Measurements from ENCODE around the gene UBE2D2. TPM values are rescaled to one million over a fixed set of nuclear protein-coding genes. Genes with fewer than 3 reads are reported as not detected.
"Not testable (repeated sequence)": the region's sequence is repeated elsewhere in the genome, so short reads cannot be mapped to it uniquely, and the experiment has no call there.

Gene UBE2D2
- total RNA-seq, 2 experiments from 2014 or later: 145 to 239 TPM

DNA sequence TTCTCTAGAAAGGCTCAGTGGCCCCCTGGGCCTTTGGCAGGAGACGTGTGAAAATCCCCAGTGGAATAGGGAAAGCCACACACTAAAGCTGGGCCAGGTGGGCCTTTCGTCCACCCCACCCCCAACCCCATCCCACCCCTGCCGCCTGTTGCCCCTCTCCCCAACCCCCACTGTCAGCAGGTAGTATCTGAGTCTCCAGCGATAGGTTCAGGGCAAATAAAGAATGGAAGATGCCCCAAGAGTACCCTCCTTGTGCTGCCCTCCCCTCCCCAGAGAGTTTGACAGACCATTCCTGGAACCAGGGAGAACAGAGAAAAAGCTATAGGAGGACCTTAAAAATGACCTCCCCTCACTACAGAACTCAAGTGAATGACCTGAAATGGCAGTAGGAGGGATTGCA is 36.7 kb upstream of the UBE2D2 start:
- H3K9me3 ChIP-seq (ENCODE audit: low read length): no peaks in the 10 kb centered on the region
- ChIA-PET POLR2A (interaction anchor here (0.5 to 1.1 kb wide), 5 partner anchors 11 to 40 kb away, joined by 3 to 4 read pairs (median 3); partner anchors contain the start of gene UBE2D2), CTCF (ENCODE audit: unreplicated experiment) (no interaction called here)
- H3K4me3 ChIP-seq (ENCODE audit: low read depth, low read length, poor library complexity, severe bottlenecking): no peak overlapping the region
- no peaks in the 10 kb centered on the region for H4K20me1 ChIP-seq (ENCODE audit: insufficient read depth, low read length)
- no peak overlapping the region for H2AFZ ChIP-seq (ENCODE audit: low read length)
- no peaks in the 10 kb centered on the region for H3K9me2 ChIP-seq (ENCODE audit: insufficient read depth, low read length)
- no TSS peak for BruUV-seq (replicated peaks)
- intact Hi-C loops (cut with micrococcal nuclease; ENCODE audit: unreplicated experiment): no loop called here
- H3K36me3 ChIP-seq (ENCODE audit: insufficient read depth, low read length): no peaks in the 10 kb centered on the region
- no peak for DNase-seq (ENCODE audit: low spot score)
- H3K79me2 ChIP-seq (ENCODE audit: insufficient read depth, low read depth, low read length): no peaks in the 10 kb centered on the region
- H3K4me1 ChIP-seq (ENCODE audit: insufficient read depth, low read length, poor library complexity, severe bottlenecking): peaks cover 14% of the 10 kb centered on the region
- H3K27ac ChIP-seq (ENCODE audit: low read depth, low read length, poor library complexity, severe bottlenecking): no peak overlapping the region
- TF ChIP-seq, protein P1, sequence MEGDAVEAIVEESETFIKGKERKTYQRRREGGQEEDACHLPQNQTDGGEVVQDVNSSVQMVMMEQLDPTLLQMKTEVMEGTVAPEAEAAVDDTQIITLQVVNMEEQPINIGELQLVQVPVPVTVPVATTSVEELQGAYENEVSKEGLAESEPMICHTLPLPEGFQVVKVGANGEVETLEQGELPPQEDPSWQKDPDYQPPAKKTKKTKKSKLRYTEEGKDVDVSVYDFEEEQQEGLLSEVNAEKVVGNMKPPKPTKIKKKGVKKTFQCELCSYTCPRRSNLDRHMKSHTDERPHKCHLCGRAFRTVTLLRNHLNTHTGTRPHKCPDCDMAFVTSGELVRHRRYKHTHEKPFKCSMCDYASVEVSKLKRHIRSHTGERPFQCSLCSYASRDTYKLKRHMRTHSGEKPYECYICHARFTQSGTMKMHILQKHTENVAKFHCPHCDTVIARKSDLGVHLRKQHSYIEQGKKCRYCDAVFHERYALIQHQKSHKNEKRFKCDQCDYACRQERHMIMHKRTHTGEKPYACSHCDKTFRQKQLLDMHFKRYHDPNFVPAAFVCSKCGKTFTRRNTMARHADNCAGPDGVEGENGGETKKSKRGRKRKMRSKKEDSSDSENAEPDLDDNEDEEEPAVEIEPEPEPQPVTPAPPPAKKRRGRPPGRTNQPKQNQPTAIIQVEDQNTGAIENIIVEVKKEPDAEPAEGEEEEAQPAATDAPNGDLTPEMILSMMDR (conservative IDR thresholded peaks at IDR 0.05; ENCODE audit: low read length): no peak
- TF ChIP-seq EZH2phosphoT487 (IDR thresholded peaks at IDR 0.05; ENCODE audit: borderline replicate concordance, low read depth, low read length): no peak
- no peak overlapping the region for H3K4me2 ChIP-seq (ENCODE audit: low read length)

DNA sequence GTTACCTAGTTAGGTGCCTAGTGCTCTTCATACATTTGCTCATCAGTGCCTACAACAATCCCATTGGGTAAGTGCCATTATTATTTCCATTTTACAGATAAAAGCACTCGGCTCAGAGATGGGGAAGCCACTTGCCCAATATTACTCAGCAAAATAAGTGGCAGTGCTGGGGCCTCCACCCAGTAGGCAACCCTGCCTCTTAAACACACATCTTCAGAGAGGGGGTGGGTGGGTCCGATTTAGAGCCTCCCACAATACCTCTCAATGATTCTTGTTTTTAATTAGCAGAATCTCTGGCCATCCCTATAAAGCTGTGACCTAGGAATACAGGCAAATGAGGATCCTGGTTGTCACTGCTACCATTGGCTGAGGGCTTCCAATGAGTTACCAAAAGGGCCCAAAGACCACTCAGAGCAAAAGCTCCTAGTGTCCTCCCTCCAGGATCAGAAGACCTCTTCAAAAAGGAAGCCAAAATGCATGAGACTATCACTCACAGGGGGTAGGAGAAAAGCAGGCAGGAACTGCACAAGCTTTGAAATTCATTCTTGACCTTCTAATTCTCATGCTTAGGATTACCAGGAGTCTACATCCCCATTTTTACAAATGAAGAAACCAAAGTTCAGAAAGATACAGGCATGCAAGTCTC is 36.1 kb upstream of the UBE2D2 start:
- H3K27ac ChIP-seq (ENCODE audit: low read depth, low read length, poor library complexity, severe bottlenecking): no peak overlapping the region
- no peak for DNase-seq (ENCODE audit: low spot score)
- no peak overlapping the region for H3K4me2 ChIP-seq (ENCODE audit: low read length)
- H3K4me3 ChIP-seq (ENCODE audit: low read depth, low read length, poor library complexity, severe bottlenecking): no peak overlapping the region
- intact Hi-C loops (cut with micrococcal nuclease; ENCODE audit: unreplicated experiment): no loop called here
- H3K4me1 ChIP-seq (ENCODE audit: insufficient read depth, low read length, poor library complexity, severe bottlenecking): peaks cover 14% of the 10 kb centered on the region
- peak overlapping the region; percentile 70; the same call in 1 of the 2 replicates for H2AFZ ChIP-seq (ENCODE audit: low read length)
- no peaks in the 10 kb centered on the region for H3K79me2 ChIP-seq (ENCODE audit: insufficient read depth, low read depth, low read length)
- CTCF ChIA-PET (ENCODE audit: unreplicated experiment): no interaction called here
- TF ChIP-seq, protein P1 (conservative IDR thresholded peaks at IDR 0.05; ENCODE audit: low read length): no peak
- TF ChIP-seq EZH2phosphoT487 (IDR thresholded peaks at IDR 0.05; ENCODE audit: borderline replicate concordance, low read depth, low read length): no peak
- no peaks in the 10 kb centered on the region for H4K20me1 ChIP-seq (ENCODE audit: insufficient read depth, low read length)
- H3K9me2 ChIP-seq (ENCODE audit: insufficient read depth, low read length): no peaks in the 10 kb centered on the region
- POLR2A ChIA-PET: interaction anchor here (0.5 to 1.1 kb wide), 5 partner anchors 11 to 39 kb away, joined by 3 to 4 read pairs (median 3); partner anchors contain the start of gene UBE2D2
- H3K36me3 ChIP-seq (ENCODE audit: insufficient read depth, low read length): no peaks in the 10 kb centered on the region
- BruUV-seq (replicated peaks): no TSS peak
- H3K9me3 ChIP-seq (ENCODE audit: low read length): no peaks in the 10 kb centered on the region

DNA sequence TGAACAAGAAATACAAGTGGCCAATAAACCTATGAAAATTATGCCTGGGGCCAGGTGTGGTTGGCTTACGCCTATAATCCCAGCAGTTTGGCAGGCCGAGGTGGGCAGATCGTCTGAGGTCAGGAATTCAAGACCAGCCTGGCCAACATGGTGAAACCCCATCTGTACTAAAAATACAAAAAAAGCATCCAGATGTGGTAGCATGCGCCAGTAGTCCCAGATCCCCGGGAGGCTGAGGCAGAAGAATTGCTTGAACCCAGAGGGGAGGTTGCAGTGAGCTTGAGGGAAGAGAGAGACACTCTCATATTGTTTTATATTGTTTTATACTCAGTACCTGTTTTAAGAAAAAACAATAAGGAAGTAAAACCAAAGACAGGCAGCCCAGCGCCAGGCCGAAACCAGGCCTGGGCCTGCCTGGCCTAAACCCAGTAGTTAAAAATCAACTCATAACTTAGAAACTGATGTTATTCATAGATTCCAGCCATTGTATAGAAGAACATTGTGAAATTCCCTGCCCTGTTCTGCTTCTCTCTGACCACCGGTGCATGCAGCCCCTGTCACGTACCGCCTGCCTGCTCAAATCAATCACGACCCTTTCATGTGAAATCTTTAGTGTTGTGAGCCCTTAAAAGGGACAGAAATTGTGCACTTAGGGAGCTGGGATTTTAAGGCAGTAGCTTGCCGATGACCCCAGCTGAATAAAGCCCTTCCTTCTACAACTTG is 35.4 kb upstream of the UBE2D2 start:
- H3K9me3 ChIP-seq (ENCODE audit: low read length); H3K27ac ChIP-seq (ENCODE audit: low read depth, low read length, poor library complexity, severe bottlenecking); H4K20me1 ChIP-seq (ENCODE audit: insufficient read depth, low read length); intact Hi-C loops (cut with micrococcal nuclease; ENCODE audit: unreplicated experiment); BruUV-seq (replicated peaks); H3K4me2 ChIP-seq (ENCODE audit: low read length); H3K79me2 ChIP-seq (ENCODE audit: insufficient read depth, low read depth, low read length); H3K36me3 ChIP-seq (ENCODE audit: insufficient read depth, low read length); H3K9me2 ChIP-seq (ENCODE audit: insufficient read depth, low read length); CTCF ChIA-PET (ENCODE audit: unreplicated experiment); H3K4me3 ChIP-seq (ENCODE audit: low read depth, low read length, poor library complexity, severe bottlenecking); DNase-seq (ENCODE audit: low spot score): not testable (repeated sequence)
- peaks cover 14% of the 10 kb centered on the region for H3K4me1 ChIP-seq (ENCODE audit: insufficient read depth, low read length, poor library complexity, severe bottlenecking)
- peak overlapping the region; percentile 70; the same call in 1 of the 2 replicates for H2AFZ ChIP-seq (ENCODE audit: low read length)
- POLR2A ChIA-PET: interaction anchor here (1.0 kb wide), 1 partner anchor 32 kb away, joined by 3 read pairs; no protein-coding TSS in a partner anchor

DNA sequence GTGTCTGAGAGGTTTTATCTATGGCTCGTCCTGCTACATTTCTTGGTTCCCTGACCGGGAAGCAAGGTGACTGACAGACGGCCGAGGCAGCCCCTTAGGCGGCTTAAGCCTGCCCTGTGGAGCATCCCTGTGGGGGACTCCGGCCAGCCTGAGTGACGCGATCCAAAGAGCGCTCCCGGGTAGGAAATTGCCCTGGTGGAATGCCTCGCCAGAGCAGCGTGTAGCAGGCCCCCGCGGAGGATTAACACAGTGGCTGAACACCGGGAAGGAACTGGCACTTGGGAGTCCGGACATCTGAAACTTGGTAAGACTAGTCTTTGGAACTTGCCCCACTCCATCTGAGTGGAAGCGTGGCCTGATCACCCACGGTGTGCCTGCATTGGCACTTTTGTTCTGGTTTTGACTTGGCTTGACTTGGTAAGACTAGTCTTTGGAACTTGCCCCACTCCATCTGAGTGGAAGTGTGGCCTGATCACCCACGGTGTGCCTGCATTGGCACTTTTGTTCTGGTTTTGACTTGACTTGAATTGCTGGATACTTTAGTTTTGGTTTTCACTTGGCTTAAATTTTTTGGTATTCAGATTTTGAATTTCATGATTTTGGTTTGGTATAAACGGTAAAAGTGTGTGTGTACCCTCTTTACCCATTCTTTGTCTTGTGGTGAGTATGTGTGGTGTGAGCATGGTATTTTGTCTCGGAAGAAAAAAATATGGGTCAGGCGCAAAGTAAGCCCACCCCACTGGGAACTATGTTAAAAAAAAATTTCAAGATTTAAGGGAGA is 34.6 kb upstream of the UBE2D2 start:
- BruUV-seq (replicated peaks); POLR2A ChIA-PET; H3K79me2 ChIP-seq (ENCODE audit: insufficient read depth, low read depth, low read length); DNase-seq (ENCODE audit: low spot score); H4K20me1 ChIP-seq (ENCODE audit: insufficient read depth, low read length); H3K36me3 ChIP-seq (ENCODE audit: insufficient read depth, low read length); H3K9me3 ChIP-seq (ENCODE audit: low read length); intact Hi-C loops (cut with micrococcal nuclease; ENCODE audit: unreplicated experiment); H3K27ac ChIP-seq (ENCODE audit: low read depth, low read length, poor library complexity, severe bottlenecking); H3K4me3 ChIP-seq (ENCODE audit: low read depth, low read length, poor library complexity, severe bottlenecking); H3K9me2 ChIP-seq (ENCODE audit: insufficient read depth, low read length); CTCF ChIA-PET (ENCODE audit: unreplicated experiment); H3K4me2 ChIP-seq (ENCODE audit: low read length): not testable (repeated sequence)
- H2AFZ ChIP-seq (ENCODE audit: low read length): peak overlapping the region; percentile 70; the same call in 1 of the 2 replicates
- peaks cover 14% of the 10 kb centered on the region for H3K4me1 ChIP-seq (ENCODE audit: insufficient read depth, low read length, poor library complexity, severe bottlenecking)
